OCI-LY1 (cell line): Measurements from ENCODE around the gene HMGXB3.

Experiments
- EZH2 ChIP-seq: fragments of 200-600 bp; sonication (generic), shearing (Covaris generic); IDR thresholded peaks from 2 replicates; pipeline ENCODE4 v1.8.0; 2017; ENCODE audit warnings: borderline replicate concordance, mixed run types, mild to moderate bottlenecking, antibody characterized with exemption, low read length, moderate library complexity, mixed read lengths
- TF ChIP-seq, protein P1 (sequence below): fragments of 200-600 bp; sonication (generic), shearing (Covaris generic); IDR thresholded peaks from 2 replicates; pipeline ENCODE4 v1.5.1; 2017; ENCODE audit warnings: mild to moderate bottlenecking, antibody characterized with exemption, low read length, moderate library complexity, mixed read lengths

DNA sequence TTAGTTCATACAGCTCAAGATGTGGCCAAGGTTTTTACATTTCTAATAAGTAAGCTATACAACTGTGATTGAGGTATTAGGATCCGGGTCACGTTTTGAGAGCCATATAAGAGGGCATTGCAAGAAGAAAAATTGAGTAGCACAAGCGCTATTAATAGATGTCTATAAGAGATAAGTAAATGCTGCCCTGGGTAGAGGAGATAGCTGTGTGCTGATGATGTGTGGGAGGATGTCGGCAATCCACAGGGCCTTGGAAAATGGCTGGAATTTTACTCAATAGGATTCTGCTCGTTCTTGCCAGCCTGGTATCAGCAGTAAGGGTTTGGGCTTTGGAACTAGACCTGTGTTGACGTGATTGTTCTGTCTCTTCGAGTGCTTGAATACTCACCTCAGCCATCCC lies 44.2 kb downstream of the HMGXB3 start:
- TF ChIP-seq, protein P1, sequence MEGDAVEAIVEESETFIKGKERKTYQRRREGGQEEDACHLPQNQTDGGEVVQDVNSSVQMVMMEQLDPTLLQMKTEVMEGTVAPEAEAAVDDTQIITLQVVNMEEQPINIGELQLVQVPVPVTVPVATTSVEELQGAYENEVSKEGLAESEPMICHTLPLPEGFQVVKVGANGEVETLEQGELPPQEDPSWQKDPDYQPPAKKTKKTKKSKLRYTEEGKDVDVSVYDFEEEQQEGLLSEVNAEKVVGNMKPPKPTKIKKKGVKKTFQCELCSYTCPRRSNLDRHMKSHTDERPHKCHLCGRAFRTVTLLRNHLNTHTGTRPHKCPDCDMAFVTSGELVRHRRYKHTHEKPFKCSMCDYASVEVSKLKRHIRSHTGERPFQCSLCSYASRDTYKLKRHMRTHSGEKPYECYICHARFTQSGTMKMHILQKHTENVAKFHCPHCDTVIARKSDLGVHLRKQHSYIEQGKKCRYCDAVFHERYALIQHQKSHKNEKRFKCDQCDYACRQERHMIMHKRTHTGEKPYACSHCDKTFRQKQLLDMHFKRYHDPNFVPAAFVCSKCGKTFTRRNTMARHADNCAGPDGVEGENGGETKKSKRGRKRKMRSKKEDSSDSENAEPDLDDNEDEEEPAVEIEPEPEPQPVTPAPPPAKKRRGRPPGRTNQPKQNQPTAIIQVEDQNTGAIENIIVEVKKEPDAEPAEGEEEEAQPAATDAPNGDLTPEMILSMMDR: no peak
- no peak for TF ChIP-seq EZH2
